KOPT-K1 (cell line): ENCODE results near the gene JUND.

ENCODE experiments used
- H3K27ac ChIP-seq: fragments of 200-600 bp; sonication (generic); 2 replicates; pipeline ENCODE4 v1.5.1; 2016; ENCODE audit warnings: antibody characterized with exemption, mild to moderate bottlenecking, low read depth, low read length; ENCODE audit not compliant: poor library complexity, severe bottlenecking
- H3K36me3 ChIP-seq: fragments of 200-600 bp; sonication (generic); 2 replicates; pipeline ENCODE4 v1.5.1; 2017; ENCODE audit warnings: antibody characterized with exemption, mild to moderate bottlenecking, low read length, moderate library complexity; ENCODE audit not compliant: insufficient read depth
- H3K9me3 ChIP-seq: fragments of 200-600 bp; sonication (generic); 2 replicates; pipeline ENCODE4 v1.5.1; 2017; ENCODE audit warnings: antibody characterized with exemption, low read length, mild to moderate bottlenecking; ENCODE audit not compliant: insufficient read depth, poor library complexity, severe bottlenecking

JUND gene

GRCh38 chr19:18312092-18312534 lies 30.7 kb upstream of the JUND start:
- Histone ChIP-seq H3K9me3 (no peaks in the 10 kb centered on the region), H3K27ac (no peak overlapping the region), H3K36me3 (peaks cover 91% of the 10 kb centered on the region)

GRCh38 chr19:18311502-18312091 lies 30.2 kb upstream of the JUND start:
- peaks cover 96% of the 10 kb centered on the region for H3K36me3 ChIP-seq
- H3K27ac ChIP-seq = no peak overlapping the region

GRCh38 chr19:18310966-18311365 lies 29.5 kb upstream of the JUND start:
- peaks cover 100% of the 10 kb centered on the region for H3K36me3 ChIP-seq
- H3K9me3 ChIP-seq = no peaks in the 10 kb centered on the region

More at GRCh38 chr19:18311502-18312091, 30.2 kb upstream of the JUND start:
- H3K9me3 ChIP-seq = no peaks in the 10 kb centered on the region

GRCh38 chr19:18310118-18310909 lies 28.9 kb upstream of the JUND start:
- peaks cover 97% of the 10 kb centered on the region for H3K36me3 ChIP-seq
- no peak overlapping the region for H3K27ac ChIP-seq
- no peaks in the 10 kb centered on the region for H3K9me3 ChIP-seq

More at GRCh38 chr19:18310966-18311365, 29.5 kb upstream of the JUND start:
- H3K27ac ChIP-seq = no peak overlapping the region

- Histone ChIP-seq H3K36me3 (peaks cover 91% of the 10 kb centered on the region), H3K9me3 (no peaks in the 10 kb centered on the region), H3K27ac (no peak overlapping the region)
These were observed 28.2 kb upstream of the JUND start for GRCh38 chr19:18309525-18310064.

GRCh38 chr19:18308948-18309325 lies 27.5 kb upstream of the JUND start:
- Histone ChIP-seq H3K9me3 (no peaks in the 10 kb centered on the region), H3K27ac (no peak overlapping the region), H3K36me3 (peaks cover 84% of the 10 kb centered on the region)

- H3K9me3 ChIP-seq = no peaks in the 10 kb centered on the region
- peaks cover 78% of the 10 kb centered on the region for H3K36me3 ChIP-seq
- H3K27ac ChIP-seq = peak overlapping the region; percentile 8
These were observed 26.9 kb upstream of the JUND start for GRCh38 chr19:18308051-18308947.

GRCh38 chr19:18307271-18307681 lies 25.9 kb upstream of the JUND start:
- Histone ChIP-seq H3K9me3 (no peaks in the 10 kb centered on the region), H3K36me3 (peaks cover 67% of the 10 kb centered on the region), H3K27ac (no peak overlapping the region)

GRCh38 chr19:18306888-18307260 lies 25.5 kb upstream of the JUND start:
- Histone ChIP-seq H3K36me3 (peaks cover 63% of the 10 kb centered on the region), H3K27ac (no peak overlapping the region), H3K9me3 (no peaks in the 10 kb centered on the region)

- Histone ChIP-seq H3K36me3 (peaks cover 58% of the 10 kb centered on the region), H3K9me3 (no peaks in the 10 kb centered on the region), H3K27ac (peak overlapping the region; percentile 96)
These were observed 24.9 kb upstream of the JUND start for GRCh38 chr19:18306209-18306887.

GRCh38 chr19:18304458-18305310 lies 23.3 kb upstream of the JUND start:
- H3K36me3 ChIP-seq = peaks cover 41% of the 10 kb centered on the region
- peak overlapping the region; percentile 96 for H3K27ac ChIP-seq
- H3K9me3 ChIP-seq = no peaks in the 10 kb centered on the region

GRCh38 chr19:18304208-18304457 lies 22.7 kb upstream of the JUND start:
- H3K36me3 ChIP-seq = peaks cover 36% of the 10 kb centered on the region
- H3K27ac ChIP-seq = peak overlapping the region; percentile 96
- no peaks in the 10 kb centered on the region for H3K9me3 ChIP-seq

- peaks cover 12% of the 10 kb centered on the region for H3K36me3 ChIP-seq
- no peak overlapping the region for H3K27ac ChIP-seq
- no peaks in the 10 kb centered on the region for H3K9me3 ChIP-seq
These were observed 20.3 kb upstream of the JUND start for GRCh38 chr19:18301718-18302111.
